ENCODE measurements around the gene RNF220.

DNA sequence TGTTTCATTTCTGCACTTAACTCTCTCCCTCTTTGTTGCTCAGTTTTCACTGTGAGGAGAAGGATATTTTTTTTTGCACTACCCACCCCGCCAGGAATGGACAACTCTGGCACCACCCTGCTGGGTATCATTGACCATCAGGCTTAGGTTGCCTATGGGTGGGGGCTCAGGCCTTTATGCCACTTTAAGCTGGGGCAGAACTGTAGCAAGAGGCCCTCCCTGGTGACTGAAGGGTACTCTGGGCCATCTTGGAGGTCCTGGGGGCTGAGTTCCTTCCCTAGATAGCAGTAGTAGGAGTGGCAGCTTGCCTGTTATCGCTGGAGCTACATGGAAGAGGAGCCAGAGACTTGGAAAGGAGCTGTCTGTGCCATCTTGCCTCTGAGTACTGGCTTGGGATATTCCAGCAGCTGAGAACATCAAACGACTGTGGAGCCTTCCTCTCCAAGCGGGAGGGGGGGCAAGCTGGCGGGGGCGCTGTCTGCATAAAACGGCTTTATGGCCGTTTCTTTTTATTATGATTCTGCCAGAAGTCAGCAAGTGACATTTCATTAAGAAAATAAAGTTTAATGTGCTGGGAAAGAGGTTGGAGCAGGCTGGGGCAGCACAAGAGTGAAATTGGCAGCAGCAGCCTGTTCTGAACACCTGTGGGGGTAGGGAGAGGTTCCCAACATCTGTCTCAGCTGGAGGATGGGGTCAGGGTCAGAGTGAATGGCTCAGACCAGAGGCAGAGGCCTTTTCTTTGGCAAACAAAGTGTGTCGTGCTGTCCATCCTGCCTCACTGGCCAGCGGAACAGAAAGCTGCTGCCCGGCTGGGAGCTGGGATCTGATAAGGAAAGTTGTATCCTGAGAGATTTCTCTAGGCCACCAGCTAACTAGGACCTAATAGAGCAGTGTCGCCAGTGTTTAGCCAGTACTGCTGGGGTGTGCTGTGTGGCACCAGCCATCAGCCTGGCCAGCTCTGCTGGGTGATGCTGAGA lies 236.4 kb downstream of the RNF220 start:
- TF ChIP-seq EZH2 (IDR thresholded peaks at IDR 0.05; ENCODE audit: insufficient read depth, poor library complexity, severe bottlenecking): no peak
- TF ChIP-seq EZH2phosphoT487 (IDR thresholded peaks at IDR 0.05; ENCODE audit: insufficient read depth, low read depth): no peak
